Neural crest cell (in vitro differentiated cells): Measurements from ENCODE around the gene CRAT. TPM values are rescaled to one million over a fixed set of nuclear protein-coding genes. Genes with fewer than 3 reads are reported as not detected.

Experiments used
- DNase-seq: peaks from one replicate; pipeline ENCODE4 v3.0.0; 2021; ENCODE audit warnings: low read depth, mixed read lengths, low spot score
- H3K27ac Mint-ChIP-seq: one replicate; pipeline ENCODE4 v1.8.0; 2021; ENCODE audit warnings: mild to moderate bottlenecking, mixed read lengths; ENCODE audit not compliant: unreplicated experiment
- H3K27me3 Mint-ChIP-seq: 2 replicates; pipeline ENCODE4 v1.8.0; 2021; ENCODE audit warnings: low read depth, mild to moderate bottlenecking, mixed read lengths
- H3K36me3 Mint-ChIP-seq: 2 replicates; pipeline ENCODE4 v1.8.0; 2021; ENCODE audit warnings: low read depth, mild to moderate bottlenecking, mixed read lengths
- H3K4me1 Mint-ChIP-seq: 2 replicates; pipeline ENCODE4 v1.8.0; 2021; ENCODE audit warnings: mixed read lengths
- H3K4me3 Mint-ChIP-seq: one replicate; pipeline ENCODE4 v1.8.0; 2021; ENCODE audit warnings: mild to moderate bottlenecking, mixed read lengths
- H3K9me3 Mint-ChIP-seq: 2 replicates; pipeline ENCODE4 v1.8.0; 2021; ENCODE audit warnings: mixed read lengths
- total RNA-seq: library from RNA; stranded (reverse); gene quantifications from 2 replicates; pipeline ENCODE4 v1.2.1, GENCODE V29; 2021
- TF ChIP-seq, protein P1 (sequence below): fragments of 200-600 bp; sonication (generic); conservative IDR thresholded peaks from 2 replicates; pipeline ENCODE4 v1.5.0; 2021; ENCODE audit warnings: antibody characterized with exemption, mild to moderate bottlenecking

Gene CRAT
- total RNA-seq, 1 donor from 2014 or later, result 24.9 TPM

DNA sequence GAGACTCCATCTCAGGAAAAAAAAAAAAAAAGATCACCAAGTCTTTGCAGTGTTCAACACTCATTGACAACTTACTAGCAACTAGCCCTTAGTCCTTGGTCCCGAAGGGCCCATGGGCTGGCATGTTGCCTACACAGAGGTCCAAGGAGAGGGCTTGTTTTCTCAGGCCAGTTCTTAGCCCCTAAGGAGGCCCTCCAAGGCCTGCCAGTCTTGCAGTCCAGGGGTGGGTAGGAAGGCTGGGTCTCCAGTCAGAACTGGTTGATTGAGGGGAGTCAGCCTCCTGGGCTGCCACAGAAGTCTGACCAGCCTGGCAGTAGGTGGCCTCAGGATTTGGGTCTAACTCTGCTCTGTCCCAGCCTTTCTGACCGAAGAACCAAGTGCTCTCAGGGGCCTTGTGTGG lies 34.7 kb upstream of the CRAT start:
- Mint-ChIP-seq H3K4me1 (peaks cover 61% of the 10 kb centered on the region), H3K4me3 (peak overlapping the region; percentile 19), H3K36me3 (peaks cover 5% of the 10 kb centered on the region)

GRCh38 chr9:129143031-129143927 lies 32.7 kb upstream of the CRAT start:
- peaks cover 79% of the 10 kb centered on the region for H3K4me1 Mint-ChIP-seq
- H3K9me3 Mint-ChIP-seq, result no peaks in the 10 kb centered on the region
- peaks cover 4% of the 10 kb centered on the region for H3K27me3 Mint-ChIP-seq
- DNase-seq, result peak; percentile 83
- H3K27ac Mint-ChIP-seq, result peak overlapping the region; percentile 90
- TF ChIP-seq, protein P1, sequence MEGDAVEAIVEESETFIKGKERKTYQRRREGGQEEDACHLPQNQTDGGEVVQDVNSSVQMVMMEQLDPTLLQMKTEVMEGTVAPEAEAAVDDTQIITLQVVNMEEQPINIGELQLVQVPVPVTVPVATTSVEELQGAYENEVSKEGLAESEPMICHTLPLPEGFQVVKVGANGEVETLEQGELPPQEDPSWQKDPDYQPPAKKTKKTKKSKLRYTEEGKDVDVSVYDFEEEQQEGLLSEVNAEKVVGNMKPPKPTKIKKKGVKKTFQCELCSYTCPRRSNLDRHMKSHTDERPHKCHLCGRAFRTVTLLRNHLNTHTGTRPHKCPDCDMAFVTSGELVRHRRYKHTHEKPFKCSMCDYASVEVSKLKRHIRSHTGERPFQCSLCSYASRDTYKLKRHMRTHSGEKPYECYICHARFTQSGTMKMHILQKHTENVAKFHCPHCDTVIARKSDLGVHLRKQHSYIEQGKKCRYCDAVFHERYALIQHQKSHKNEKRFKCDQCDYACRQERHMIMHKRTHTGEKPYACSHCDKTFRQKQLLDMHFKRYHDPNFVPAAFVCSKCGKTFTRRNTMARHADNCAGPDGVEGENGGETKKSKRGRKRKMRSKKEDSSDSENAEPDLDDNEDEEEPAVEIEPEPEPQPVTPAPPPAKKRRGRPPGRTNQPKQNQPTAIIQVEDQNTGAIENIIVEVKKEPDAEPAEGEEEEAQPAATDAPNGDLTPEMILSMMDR, result peak; percentile 92
- H3K4me3 Mint-ChIP-seq, result peak overlapping the region; percentile 84
- peaks cover 5% of the 10 kb centered on the region for H3K36me3 Mint-ChIP-seq

More for the DNA sequence above, 34.7 kb upstream of the CRAT start:
- Mint-ChIP-seq H3K27ac (peak overlapping the region; percentile 57), H3K27me3 (no peaks in the 10 kb centered on the region), H3K9me3 (no peaks in the 10 kb centered on the region)
- DNase-seq, result no peak
- TF ChIP-seq, protein P1, result no peak

DNA sequence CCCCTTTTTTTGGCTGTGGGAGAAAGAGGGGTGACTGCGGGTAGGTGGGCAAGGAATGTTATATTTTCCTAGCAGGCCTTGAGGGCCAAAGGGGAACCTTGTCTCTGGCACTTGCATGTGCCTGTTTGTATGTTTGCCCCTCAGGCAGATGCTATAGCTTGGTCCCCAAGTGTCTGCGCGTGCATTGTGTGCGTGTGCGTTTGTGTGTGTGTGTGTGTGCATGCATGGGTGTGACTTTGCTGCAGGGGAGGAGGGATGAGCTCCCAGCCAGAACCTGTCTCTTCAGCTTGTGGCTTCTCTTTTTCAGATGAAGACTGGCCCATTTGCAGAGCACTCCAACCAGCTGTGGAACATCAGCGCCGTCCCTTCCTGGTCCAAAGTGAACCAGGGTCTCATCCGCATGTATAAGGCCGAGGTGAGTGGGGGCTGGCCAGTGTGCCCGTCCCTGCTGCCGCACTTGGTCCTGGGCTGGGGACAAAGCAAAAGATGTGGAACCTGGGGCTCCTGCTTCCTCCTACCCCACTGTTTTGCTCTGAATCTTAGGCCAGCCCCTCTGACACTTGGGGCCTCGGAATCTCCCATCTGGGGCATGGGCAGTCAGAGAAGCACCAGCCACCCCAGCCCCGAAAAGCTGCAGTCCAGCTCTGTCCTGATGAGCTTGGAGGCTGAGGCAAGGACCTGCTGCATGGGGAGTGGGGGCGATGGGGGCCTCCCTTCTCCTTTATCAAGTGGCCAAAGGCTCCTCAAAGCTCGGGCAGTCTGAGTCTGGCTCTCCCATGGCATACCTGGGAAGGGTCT lies 31.7 kb upstream of the CRAT start:
- TF ChIP-seq, protein P1, result no peak
- H3K36me3 Mint-ChIP-seq, result peaks cover 5% of the 10 kb centered on the region

GRCh38 chr9:129141066-129142041 lies 30.8 kb upstream of the CRAT start:
- DNase-seq, result no peak
- TF ChIP-seq, protein P1, result no peak
- Mint-ChIP-seq H3K4me3 (peak overlapping the region; percentile 73), H3K4me1 (peaks cover 78% of the 10 kb centered on the region), H3K9me3 (no peaks in the 10 kb centered on the region), H3K36me3 (peaks cover 5% of the 10 kb centered on the region), H3K27ac (peak overlapping the region; percentile 99), H3K27me3 (peaks cover 4% of the 10 kb centered on the region)

More for the DNA sequence above, 31.7 kb upstream of the CRAT start:
- H3K27me3 Mint-ChIP-seq, result peaks cover 4% of the 10 kb centered on the region
- peak overlapping the region; percentile 88 for H3K27ac Mint-ChIP-seq
- DNase-seq, result no peak
- peak overlapping the region; percentile 84 for H3K4me3 Mint-ChIP-seq
- H3K9me3 Mint-ChIP-seq, result no peaks in the 10 kb centered on the region
- peaks cover 84% of the 10 kb centered on the region for H3K4me1 Mint-ChIP-seq
